ENCODE results near the gene NOS1AP. TPM values are rescaled to one million over a fixed set of nuclear protein-coding genes. Genes with fewer than 3 reads are reported as not detected.

NOS1AP gene
- total RNA-seq, 2 experiments from 2014 or later, result 0.18 TPM

GRCh38 chr1:162230517-162230916 lies 161.0 kb downstream of the NOS1AP start:
- H3K36me3 Mint-ChIP-seq (ENCODE audit: low read depth), result no peaks in the 10 kb centered on the region
- peaks cover 8% of the 10 kb centered on the region for H3K27me3 Mint-ChIP-seq
- ChIA-PET CTCF (no interaction called here), POLR2A (no interaction called here)
- H3K4me1 Mint-ChIP-seq (ENCODE audit: low read depth), result no peaks in the 10 kb centered on the region
- no peaks in the 10 kb centered on the region for H3K9me3 Mint-ChIP-seq
- no peak overlapping the region for H3K4me3 Mint-ChIP-seq
- intact Hi-C loops (cut with micrococcal nuclease), result no loop called here
- no peak for TF ChIP-seq CTCF (IDR thresholded peaks at IDR 0.05)
- no peak for ATAC-seq
- no peak for DNase-seq
- no peak overlapping the region for H3K27ac Mint-ChIP-seq

DNA sequence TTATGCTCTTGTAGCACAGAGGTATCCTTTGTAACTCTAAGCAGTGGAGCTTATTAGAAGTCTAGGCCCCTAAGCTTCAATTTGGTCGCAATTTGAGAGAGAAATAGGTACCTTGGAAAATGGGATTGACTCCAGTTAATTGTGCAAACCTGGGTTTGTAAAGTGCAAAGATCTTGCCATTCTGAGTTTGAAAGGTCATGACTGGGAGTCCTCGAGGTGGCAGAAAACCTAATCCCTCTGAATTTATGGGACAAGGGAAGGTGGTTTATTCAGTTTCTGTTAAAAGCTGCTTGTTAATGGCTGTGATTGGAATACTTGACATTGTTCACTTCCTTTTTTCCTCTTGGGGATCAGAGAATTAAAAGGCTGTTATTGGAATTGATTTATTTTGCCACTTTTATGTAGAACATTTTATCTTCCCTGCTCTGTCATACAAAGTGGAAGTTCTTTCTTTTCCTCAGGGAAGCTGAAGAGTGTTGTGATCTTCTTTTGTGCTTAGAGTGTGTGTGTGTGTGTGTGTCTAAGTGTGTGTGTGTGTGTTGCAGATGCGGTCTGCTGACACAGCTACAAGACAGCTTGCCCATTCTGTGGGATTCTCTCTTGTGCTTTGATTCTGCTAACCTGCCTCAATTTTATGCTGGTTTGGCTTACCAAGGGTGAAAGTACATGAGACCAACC lies 162.7 kb downstream of the NOS1AP start:
- H3K27ac Mint-ChIP-seq, result no peak overlapping the region
- H3K4me3 Mint-ChIP-seq, result no peak overlapping the region
- no peaks in the 10 kb centered on the region for H3K4me1 Mint-ChIP-seq (ENCODE audit: low read depth)
- no peak for DNase-seq
- CTCF ChIA-PET, result no interaction called here
- H3K9me3 Mint-ChIP-seq, result no peaks in the 10 kb centered on the region
- POLR2A ChIA-PET, result interaction anchor here (1.0 kb wide), 1 partner anchor 10 kb away, joined by 6 read pairs; no protein-coding TSS in a partner anchor
- ATAC-seq, result no peak
- no peak for TF ChIP-seq CTCF (IDR thresholded peaks at IDR 0.05)
- H3K36me3 Mint-ChIP-seq (ENCODE audit: low read depth), result no peaks in the 10 kb centered on the region
- H3K27me3 Mint-ChIP-seq, result peaks cover 18% of the 10 kb centered on the region
- intact Hi-C loops (cut with micrococcal nuclease), result no loop called here

DNA sequence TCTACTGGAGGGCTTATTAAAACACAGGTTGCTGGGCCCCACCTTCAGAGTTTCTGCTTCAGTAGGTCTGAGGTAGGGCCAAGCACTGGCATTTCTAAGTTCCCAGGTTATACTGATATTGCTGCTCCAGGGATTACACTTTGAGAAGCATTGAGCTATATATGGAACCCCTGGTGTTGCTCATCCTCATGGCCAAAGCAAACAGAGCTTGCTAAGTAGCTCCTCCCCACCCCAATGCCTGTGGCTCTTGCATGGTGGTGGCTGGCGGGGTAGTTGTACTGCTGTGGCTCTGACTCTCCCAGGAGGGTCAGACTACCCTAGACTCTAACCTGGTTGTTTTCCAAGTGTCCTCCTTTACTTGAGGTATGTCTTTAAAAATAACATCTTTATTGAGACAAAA lies 163.6 kb downstream of the NOS1AP start:
- H3K4me1 Mint-ChIP-seq (ENCODE audit: low read depth), result no peaks in the 10 kb centered on the region
- no peak overlapping the region for H3K27ac Mint-ChIP-seq
- POLR2A ChIA-PET, result no interaction called here
- H3K27me3 Mint-ChIP-seq, result peaks cover 18% of the 10 kb centered on the region
- ATAC-seq (no peak), DNase-seq (no peak)
- no peak for TF ChIP-seq CTCF (IDR thresholded peaks at IDR 0.05)
- H3K36me3 Mint-ChIP-seq (ENCODE audit: low read depth), result no peaks in the 10 kb centered on the region
- CTCF ChIA-PET, result no interaction called here
- no peak overlapping the region for H3K4me3 Mint-ChIP-seq
- H3K9me3 Mint-ChIP-seq, result no peaks in the 10 kb centered on the region
- intact Hi-C loops (cut with micrococcal nuclease), result no loop called here

GRCh38 chr1:162233937-162234336 lies 164.4 kb downstream of the NOS1AP start:
- no peak for DNase-seq
- Mint-ChIP-seq H3K9me3 (no peaks in the 10 kb centered on the region), H3K4me3 (no peak overlapping the region), H3K36me3 (ENCODE audit: low read depth) (no peaks in the 10 kb centered on the region), H3K27me3 (peaks cover 18% of the 10 kb centered on the region), H3K27ac (no peak overlapping the region), H3K4me1 (ENCODE audit: low read depth) (no peaks in the 10 kb centered on the region)
- CTCF ChIA-PET, result no interaction called here
- no peak for ATAC-seq
- intact Hi-C loops (cut with micrococcal nuclease), result no loop called here
- no peak for TF ChIP-seq CTCF (IDR thresholded peaks at IDR 0.05)
- POLR2A ChIA-PET, result no interaction called here

- DNase-seq, result no peak
- no peak overlapping the region for H3K4me3 Mint-ChIP-seq
- peaks cover 16% of the 10 kb centered on the region for H3K27me3 Mint-ChIP-seq
- H3K27ac Mint-ChIP-seq, result no peak overlapping the region
- H3K4me1 Mint-ChIP-seq (ENCODE audit: low read depth), result no peaks in the 10 kb centered on the region
- no peak for TF ChIP-seq CTCF (IDR thresholded peaks at IDR 0.05)
- intact Hi-C loops (cut with micrococcal nuclease), result no loop called here
- CTCF ChIA-PET, result no interaction called here
- POLR2A ChIA-PET, result no interaction called here
- H3K36me3 Mint-ChIP-seq (ENCODE audit: low read depth), result no peaks in the 10 kb centered on the region
- ATAC-seq, result no peak
- no peaks in the 10 kb centered on the region for H3K9me3 Mint-ChIP-seq
Observed at GRCh38 chr1:162234571-162234970, 165.1 kb downstream of the NOS1AP start.

Data from activated CD8-positive, alpha-beta T cell treated with anti-CD3 and anti-CD28 coated beads for 36 hours (primary cell).